ENCODE measurements around the gene PUM1. TPM values are rescaled to one million over a fixed set of nuclear protein-coding genes. Genes with fewer than 3 reads are reported as not detected.
A peak's percentile ranks its signal among the peaks of the same experiment; 100 is the strongest.

PUM1 gene
- total and polyA plus RNA-seq, 2 of the 4 experiments (the other 2 are of a cell fraction): 75.4 to 137 TPM

DNA sequence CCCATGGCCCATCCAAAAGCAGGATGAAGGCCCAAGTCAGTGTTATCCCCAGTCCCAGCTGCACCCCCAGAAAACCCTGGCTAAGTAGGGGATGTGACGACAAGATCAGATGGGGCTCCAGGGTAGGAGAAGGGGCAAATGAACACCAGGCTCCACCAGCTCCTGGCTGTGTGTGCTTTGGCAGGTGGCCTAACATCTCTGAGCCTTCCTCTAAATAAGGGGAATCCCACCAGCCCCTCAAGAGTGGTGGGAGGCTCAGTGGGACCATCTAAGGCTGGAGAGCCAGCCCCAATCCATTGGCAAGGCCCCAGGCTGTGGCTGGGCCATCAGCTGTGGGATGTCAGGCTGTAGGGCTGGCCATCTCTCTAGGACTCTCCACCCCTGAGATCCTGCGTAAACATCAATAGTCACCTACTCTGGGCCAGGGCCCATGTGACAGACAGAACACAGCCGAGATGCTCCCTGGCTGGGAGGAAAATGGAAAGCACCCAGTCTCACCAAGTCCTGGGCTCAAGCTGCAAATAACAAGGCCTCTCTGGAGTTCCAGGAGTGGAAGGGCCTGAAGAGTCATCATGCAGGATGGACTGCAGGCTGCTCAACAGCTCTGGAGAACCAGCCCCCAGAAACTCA is 164.5 kb downstream of the PUM1 start:
- peaks cover 57 to 93% of the 10 kb centered on the region in 2 experiments for H3K79me1 ChIP-seq (ENCODE audit: low read depth in 1 of 2, low read length in 2 of 2)
- POLR2A ChIA-PET (ENCODE audit: unreplicated experiment): no interaction called here
- no peak overlapping the region for H2BK15ac ChIP-seq (ENCODE audit: low read depth, low read length)
- H3K4ac ChIP-seq (ENCODE audit: low read depth, low read length): no peak overlapping the region
- no peak overlapping the region for H3K9ac ChIP-seq (ENCODE audit: low read depth, low read length)
- peaks cover 87% of the 10 kb centered on the region for H4K20me1 ChIP-seq (ENCODE audit: insufficient read depth, low read length)
- H4K5ac ChIP-seq (ENCODE audit: low read depth, low read length): no peak overlapping the region
- DNase-seq: no peak
- 0 out of 2 replicates have a peak, but pooled peaks cover 2% of the 10 kb centered on the region for H3K36me3 ChIP-seq (ENCODE audit: control insufficient read depth, insufficient read depth, low read length)
- intact Hi-C loops (cut with micrococcal nuclease): no loop called here
- no peak overlapping the region for H2AK5ac ChIP-seq (ENCODE audit: low read depth, low read length)
- H2BK5ac ChIP-seq (ENCODE audit: low read depth, low read length, poor library complexity, severe bottlenecking): no peak overlapping the region
- no peak overlapping the region for H2BK120ac ChIP-seq (ENCODE audit: low read depth, low read length)
- H3K56ac ChIP-seq (ENCODE audit: extremely low read depth, insufficient read depth, low read length): no peak overlapping the region
- no peak overlapping the region; the same call in 1 of the 2 replicates for H4K91ac ChIP-seq (ENCODE audit: insufficient read depth, low read depth, low read length)
- 100% methylated on average over 1 of the region's 3 CpGs; no CpG with 5 or more reads in 1 of the 2 experiments for WGBS, 2 experiments (ENCODE audit: extremely low coverage in 2 of 2, insufficient read length in 1 of 2)
- ATAC-seq (ENCODE audit: low read depth): no peak; the same call in 1 of the 2 replicates
- no peak for TF ChIP-seq ELK1 (IDR thresholded peaks at IDR 0.05; ENCODE audit: borderline replicate concordance, low read depth, low read length)
- no peak for TF ChIP-seq CEBPB (IDR thresholded peaks at IDR 0.05; ENCODE audit: low read depth, low read length)
- TF ChIP-seq CHD1 (IDR thresholded peaks at IDR 0.05; ENCODE audit: low read depth, low read length): no peak
- peaks cover 28% of the 10 kb centered on the region for H3K9me1 ChIP-seq (ENCODE audit: insufficient read depth, low read length)
- H2AFZ ChIP-seq (replicated peaks; ENCODE audit: low read length, poor library complexity): no peak overlapping the region
- no peak overlapping the region for H3K14ac ChIP-seq (replicated peaks; ENCODE audit: low read depth, low read length)
- H3K4me3 ChIP-seq (ENCODE audit: insufficient read depth, low read depth, low read length): no peak overlapping the region
- no peaks in the 10 kb centered on the region for H3K9me3 ChIP-seq (ENCODE audit: control insufficient read depth, insufficient read depth, low read length)
- H2AK9ac ChIP-seq (replicated peaks; ENCODE audit: low read depth, low read length, poor library complexity): no peak overlapping the region
- CTCF ChIA-PET: no interaction called here
- H3K4me1 ChIP-seq (ENCODE audit: control insufficient read depth, insufficient read depth, low read length): peaks cover 33% of the 10 kb centered on the region
- no peak overlapping the region for H3K18ac ChIP-seq (ENCODE audit: low read depth, low read length)
- in situ Hi-C loops (cut with MboI; ENCODE audit: low sequenced_read_pairs): no loop called here
- dilution Hi-C loops (cut with HindIII; ENCODE audit: low sequenced_read_pairs, unreplicated experiment): loop anchor here (25.0 kb wide), 1 partner anchor 89 kb away; no protein-coding TSS in a partner anchor
- H2BK20ac ChIP-seq (ENCODE audit: low read depth, low read length): no peak overlapping the region
- no peaks in the 10 kb centered on the region for H3K27me3 ChIP-seq (ENCODE audit: control insufficient read depth, insufficient read depth, low read length)
- H3K27ac ChIP-seq (ENCODE audit: insufficient read depth, low read length): no peak overlapping the region
- no peak overlapping the region for H3K23ac ChIP-seq (ENCODE audit: low read depth, low read length)
- no peak overlapping the region for H3K4me2 ChIP-seq (ENCODE audit: low read depth, low read length)
- peak overlapping the region in 1 of 2 experiments; percentile 23; a peak in 1 of 4 replicates for H4K8ac ChIP-seq (ENCODE audit: low read depth in 2 of 2, low read length in 2 of 2)
- BruUV-seq (replicated peaks): no TSS peak

All from IMR-90 (cell line).